Heart left ventricle (tissue), 13 donors: ENCODE measurements around the gene SCG3.

Source experiments
- CTCF ChIP-seq, 12 donors: fragments of 200-600 bp; sonication (generic) in 4 of 12; IDR thresholded peaks; one replicate each; pipeline versions ENCODE4 v1.5.0 to v1.8.0; 2018 to 2022; ENCODE audit warnings: antibody characterized with exemption in 12 of 12, mild to moderate bottlenecking in 5 of 12
- POLR2A ChIP-seq, 2 donors: fragments of 450-650 bp; IDR thresholded peaks; one replicate each; pipeline ENCODE4 v1.6.1; 2017; ENCODE audit warnings: antibody characterized with exemption in 2 of 2, mild to moderate bottlenecking in 2 of 2, moderate library complexity in 2 of 2
- donor health status: ischemic (EF 13 %, LVEDD 7.1; RV severe dilation, severe dysfunction).
- donor health status: DM: no; HTN: yes; CAD: no.
- donor health status: DM: no; HTN: no; CAD: no.
- donor health status: ischemic (EF 25% LVEDD 6.9; RV normal size, moderate dysfunction).
- donor health status: ischemic (EF 25% LVEDD 5.7; RV mildly dilated, moderate dysfunction).
- donor health status: ischemic (EF 35%, LVEDD 5.7; RV mildly dilated, moderate dysfunction).
- donor health status: nonischemic (EF 11% LVEDD 7.7; RV severe dilation, severe dysfunction).
- donor health status: DM: yes; HTN: yes; CAD: no.
- donor health status: PGD.
- donor health status: ischemic (EF 29% LVEDD 5.4; RV normal size, mild dysfunction).
- donor health status: nonischemic (EF 23%, LVEDD 6.1; RV moderate dilation, normal function).

GRCh38 chr15:51752888-51753287 lies 71.6 kb downstream of the SCG3 start:
- TF ChIP-seq CTCF (IDR thresholded peaks at IDR 0.05) (no peak), POLR2A (IDR thresholded peaks at IDR 0.05) (no peak)
